Stomach (tissue), 19 donors: ENCODE results near the gene TBX5. TPM values are rescaled to one million over a fixed set of nuclear protein-coding genes. Genes with fewer than 3 reads are reported as not detected.

Source experiments
- DNase-seq, 2 donors: peaks; one replicate each; pipeline versions ENCODE4 v3.0.0 to v3.0.0-alpha.2; 2013 to 2019
- H3K27ac ChIP-seq, 5 donors: fragments of 200-600 bp in 4 of 5; sonication (generic) in 4 of 5; one replicate each; pipeline ENCODE4 v1.5.1; 2013 to 2019; ENCODE audit warnings: mild to moderate bottlenecking in 1 of 5, moderate library complexity in 1 of 5
- H3K27me3 ChIP-seq, 3 donors: fragments of 200-600 bp; sonication (generic); one replicate each; pipeline ENCODE4 v1.5.1; 2017 to 2019; ENCODE audit warnings: mixed run types in 1 of 3
- H3K36me3 ChIP-seq, 4 donors: fragments of 200-600 bp; sonication (generic); 1 replicate in 3 of 4; 2 replicates in 1 of 4; pipeline ENCODE4 v1.5.1; 2016 to 2019
- H3K4me1 ChIP-seq, 4 donors: fragments of 200-600 bp; sonication (generic); one replicate each; pipeline ENCODE4 v1.5.1; 2016 to 2019
- H3K4me3 ChIP-seq, 4 donors: fragments of 200-600 bp; sonication (generic) in 3 of 4; one replicate each; pipeline ENCODE4 v1.5.1; 2016 to 2019; ENCODE audit warnings: mild to moderate bottlenecking in 1 of 4
- H3K9me3 ChIP-seq, 4 donors: fragments of 200-600 bp; sonication (generic); one replicate each; pipeline ENCODE4 v1.5.1; 2016 to 2019
- EP300 ChIP-seq: sonication (generic); formaldehyde crosslinking; IDR thresholded peaks from one replicate; pipeline ENCODE4 v1.6.1; 2017; ENCODE audit warnings: antibody characterized with exemption
- POLR2A ChIP-seq, 4 donors: fragments of 450-650 bp; IDR thresholded peaks; one replicate each; pipeline ENCODE4 v1.6.1; 2016; ENCODE audit warnings: antibody characterized with exemption in 4 of 4, control low read depth in 2 of 4, mild to moderate bottlenecking in 1 of 4, moderate library complexity in 1 of 4
- POLR2AphosphoS5 ChIP-seq, 3 donors: sonication (generic); formaldehyde crosslinking; IDR thresholded peaks; one replicate each; pipeline ENCODE4 v1.6.1; 2016; ENCODE audit warnings: antibody characterized with exemption in 3 of 3
- WGBS, 5 donors: extraction: QIAGEN DNeasy Blood & Tissue Kit in 3 of 5; methylation state at CpG; one replicate each; pipeline versions ENCODE4 v1.1.5 to v1.1.7; 2013 to 2018; 5-methylcytosine and 5-hydroxymethylcytosine counted together
- intact Hi-C: fragments of 100-400 bp; cut with DNase I; formaldehyde crosslinking; loops from one replicate; pipeline ENCODE4 v1.15.1; 2023; ENCODE audit warnings: low total_unique reads
- long read RNA-seq, 10 donors: transcript quantifications; one replicate each; lab custom pipeline, GENCODE V29; 2026
- polyA plus RNA-seq, 3 donors: library from polyadenylated mRNA; stranded (reverse); fragments of 200-250 nt; gene quantifications; one replicate each; pipeline ENCODE4 v1.2.3, GENCODE V29; 2013
- total RNA-seq, 5 donors: library from RNA; depleted of rRNA; stranded (reverse); fragments of >200 nt; gene quantifications; one replicate each; pipeline versions ENCODE4 v1.1.0 to v1.2.3, GENCODE V29; 2014 to 2016
- TF ChIP-seq, protein P1 (sequence below), 7 experiments: fragments of 450-650 bp in 4 of 7; fragments of 200-600 bp in 3 of 7; sonication (generic) in 3 of 7; IDR thresholded peaks; one replicate each; pipeline ENCODE4 v1.5.1; 2016 to 2019; ENCODE audit warnings: antibody characterized with exemption in 7 of 7, control low read depth in 2 of 7, mild to moderate bottlenecking in 1 of 7
- donor health status: healthy with polysubstance abuse.
- donor health status: Bipolar disorder and iron deficiency.
- donor health status: healthy.

The TBX5 gene
- total RNA-seq (not detected), polyA plus RNA-seq (under 1 TPM in 1 of 3 donors, not detected in 2; 0.35 TPM)
- long read RNA-seq, donor 1, result 0 reads
- long read RNA-seq, donor 2, result 0 reads
- long read RNA-seq, donor 3, result 0 reads
- long read RNA-seq, donor 4, result 0 reads
- long read RNA-seq, donor 5, result 0 reads
- long read RNA-seq, donor 6, result 0 reads
- long read RNA-seq, donor 7, result 0 reads
- long read RNA-seq, donor 8, result 0 reads
- long read RNA-seq, donor 9, result 0 reads
- long read RNA-seq, donor 10, result 0 reads

DNA sequence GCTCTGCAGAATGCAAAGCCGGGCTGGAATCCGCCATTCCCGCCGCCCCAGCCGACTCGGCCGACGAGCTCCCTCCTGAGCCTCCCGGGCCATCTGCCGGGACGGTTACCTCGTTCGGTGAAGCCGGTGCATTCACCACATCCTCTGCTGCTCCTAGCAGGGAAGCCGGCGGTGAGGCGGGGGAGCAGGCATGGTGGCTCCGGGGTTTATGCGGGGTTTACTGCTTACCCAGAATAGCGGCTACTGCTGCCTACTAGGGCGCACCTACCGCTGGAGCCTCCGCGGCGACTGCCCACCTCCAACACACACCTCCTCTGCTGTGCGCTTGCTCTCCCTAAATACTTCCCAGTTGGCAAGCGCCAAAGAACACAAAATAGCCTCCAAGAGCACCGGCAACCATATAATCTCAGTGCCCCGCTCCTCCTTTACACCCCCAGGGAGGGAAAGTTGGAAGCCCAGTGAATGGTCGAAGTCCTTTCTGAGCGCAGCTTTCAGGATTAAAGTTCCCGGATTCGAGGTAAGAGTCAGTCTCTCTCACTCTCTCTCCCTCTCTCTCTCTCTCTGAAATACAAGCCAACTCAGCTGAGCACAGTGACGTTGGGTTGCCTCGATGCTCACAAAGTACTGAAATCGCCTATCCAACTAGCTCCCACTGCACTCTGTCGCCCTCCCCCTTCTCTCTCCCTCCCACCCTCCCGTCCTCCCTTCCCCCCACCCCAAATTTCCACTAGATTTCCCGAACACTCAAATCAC is at the start of gene TBX5:
Gene TBX5 (minus strand): TSS at position 626 of the 753 bp plus-strand sequence. CDS start 2,246 bp downstream, outside the sequence.
- peaks cover 8 to 47% (median 22%) of the 10 kb centered on the region in 4 donors for H3K4me1 ChIP-seq
- TF ChIP-seq EP300 (no peak), POLR2A (IDR thresholded peaks at IDR 0.05) (no peak), POLR2AphosphoS5 (IDR thresholded peaks at IDR 0.05) (no peak)
- TF ChIP-seq, protein P1, sequence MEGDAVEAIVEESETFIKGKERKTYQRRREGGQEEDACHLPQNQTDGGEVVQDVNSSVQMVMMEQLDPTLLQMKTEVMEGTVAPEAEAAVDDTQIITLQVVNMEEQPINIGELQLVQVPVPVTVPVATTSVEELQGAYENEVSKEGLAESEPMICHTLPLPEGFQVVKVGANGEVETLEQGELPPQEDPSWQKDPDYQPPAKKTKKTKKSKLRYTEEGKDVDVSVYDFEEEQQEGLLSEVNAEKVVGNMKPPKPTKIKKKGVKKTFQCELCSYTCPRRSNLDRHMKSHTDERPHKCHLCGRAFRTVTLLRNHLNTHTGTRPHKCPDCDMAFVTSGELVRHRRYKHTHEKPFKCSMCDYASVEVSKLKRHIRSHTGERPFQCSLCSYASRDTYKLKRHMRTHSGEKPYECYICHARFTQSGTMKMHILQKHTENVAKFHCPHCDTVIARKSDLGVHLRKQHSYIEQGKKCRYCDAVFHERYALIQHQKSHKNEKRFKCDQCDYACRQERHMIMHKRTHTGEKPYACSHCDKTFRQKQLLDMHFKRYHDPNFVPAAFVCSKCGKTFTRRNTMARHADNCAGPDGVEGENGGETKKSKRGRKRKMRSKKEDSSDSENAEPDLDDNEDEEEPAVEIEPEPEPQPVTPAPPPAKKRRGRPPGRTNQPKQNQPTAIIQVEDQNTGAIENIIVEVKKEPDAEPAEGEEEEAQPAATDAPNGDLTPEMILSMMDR (IDR thresholded peaks at IDR 0.05), result no peak
- H3K36me3 ChIP-seq, result no peaks in the 10 kb centered on the region
- H3K9me3 ChIP-seq, result peaks cover 0 to 9% (median 0%) of the 10 kb centered on the region in 4 donors
- H3K4me3 ChIP-seq, result peak within 1 kb of the TSS in 1 of 4 donors; percentile 17
- peaks cover 40 to 100% (median 98%) of the 10 kb centered on the region in 3 donors for H3K27me3 ChIP-seq
- no peak within 1 kb of the TSS for H3K27ac ChIP-seq
- whole genome bisulfite sequencing, 5 donors, result 0 to 2% (median 2%) methylated on average over 26 to 39 of the region's 39 CpGs
- DNase-seq, result peak in 1 of 2 donors; percentile 26
- intact Hi-C loops, result no loop called here

DNA sequence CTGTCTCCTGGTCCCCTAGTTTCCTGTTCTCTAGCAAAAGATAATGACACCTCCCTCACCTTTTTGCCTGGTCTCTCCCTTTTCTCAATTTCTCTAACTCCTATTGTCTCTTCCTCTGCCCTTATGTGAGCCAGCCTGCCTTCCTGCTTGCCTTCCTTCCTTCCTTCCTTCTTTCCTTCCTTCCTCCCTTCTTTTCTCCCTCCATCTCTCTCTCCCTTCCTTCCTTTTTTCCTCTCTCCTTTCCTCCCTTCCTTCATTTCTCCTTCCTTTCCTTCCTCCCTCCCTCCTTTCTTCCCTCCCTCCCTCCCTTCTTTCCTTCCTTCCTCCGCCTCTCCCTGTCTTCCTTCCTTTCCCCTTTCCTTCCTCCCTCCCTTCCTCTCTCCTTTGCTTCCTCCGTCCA is 45.7 kb upstream of the TBX5 start:
- H3K27me3 ChIP-seq, result peaks cover 16 to 92% (median 65%) of the 10 kb centered on the region in 3 donors
- no peak overlapping the region for H3K4me3 ChIP-seq
- TF ChIP-seq POLR2AphosphoS5 (IDR thresholded peaks at IDR 0.05), result no peak
- TF ChIP-seq POLR2A (IDR thresholded peaks at IDR 0.05), result no peak
- TF ChIP-seq, protein P1 (IDR thresholded peaks at IDR 0.05), result no peak
- no peak for TF ChIP-seq EP300
- peaks cover 0 to 10% (median 0%) of the 10 kb centered on the region in 4 donors for H3K4me1 ChIP-seq
- no peaks in the 10 kb centered on the region for H3K36me3 ChIP-seq
- H3K9me3 ChIP-seq, result no peaks in the 10 kb centered on the region
- H3K27ac ChIP-seq, result no peak overlapping the region
- intact Hi-C loops, result no loop called here
- DNase-seq, result no peak
- 43 to 52% (median 44%) methylated on average over 2 of the region's 2 CpGs for WGBS, 5 donors

DNA sequence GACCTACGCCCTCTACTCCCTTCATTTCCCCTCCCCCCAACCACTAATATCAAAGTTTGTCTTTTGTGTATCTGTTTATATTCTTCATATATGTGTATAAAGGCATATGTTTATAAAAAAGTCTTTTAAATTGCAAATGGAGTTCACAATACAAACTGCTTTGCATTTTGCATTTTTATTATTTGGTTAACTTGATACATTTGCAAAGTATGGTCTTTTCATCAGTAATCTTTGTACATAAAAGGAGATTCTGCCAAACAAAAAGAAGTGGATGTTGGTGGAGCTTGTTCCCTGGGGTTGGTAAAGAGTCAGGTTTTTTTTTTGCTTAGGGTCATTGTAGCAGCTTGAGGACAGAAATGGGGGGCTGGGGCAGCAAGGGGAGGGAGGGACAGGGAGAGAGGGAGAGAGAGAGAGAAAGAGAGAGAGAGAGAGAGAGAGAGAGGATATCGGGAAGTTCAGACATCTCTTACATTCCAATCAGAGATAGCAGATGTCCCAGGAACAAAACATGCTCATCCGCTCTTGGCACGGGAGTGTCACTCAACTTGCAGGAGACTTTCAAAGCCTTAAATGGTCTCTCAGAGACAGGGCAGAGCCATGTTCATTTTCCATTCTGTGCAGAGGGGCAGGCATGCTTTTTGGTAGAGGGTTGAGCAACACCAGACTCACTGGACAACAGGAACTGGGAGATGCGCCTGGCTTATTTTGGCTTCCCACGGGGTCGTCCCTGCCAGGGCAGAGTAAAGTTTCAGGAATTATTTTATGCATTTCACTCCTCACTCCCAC is 44.8 kb upstream of the TBX5 start:
- peaks cover 16 to 92% (median 74%) of the 10 kb centered on the region in 3 donors for H3K27me3 ChIP-seq
- TF ChIP-seq, protein P1 (IDR thresholded peaks at IDR 0.05), result no peak
- no peak for TF ChIP-seq EP300
- TF ChIP-seq POLR2AphosphoS5 (IDR thresholded peaks at IDR 0.05), result no peak
- no peak for TF ChIP-seq POLR2A (IDR thresholded peaks at IDR 0.05)
- no peaks in the 10 kb centered on the region for H3K36me3 ChIP-seq
- no peak overlapping the region for H3K4me3 ChIP-seq
- 4 to 8% (median 5%) methylated on average over 7 of the region's 7 CpGs for whole genome bisulfite sequencing, 5 donors
- DNase-seq, result no peak
- no peak overlapping the region for H3K27ac ChIP-seq
- peaks cover 0 to 13% (median 0%) of the 10 kb centered on the region in 4 donors for H3K4me1 ChIP-seq
- intact Hi-C loops, result no loop called here
- H3K9me3 ChIP-seq, result no peaks in the 10 kb centered on the region

GRCh38 chr12:114450019-114450418 is 44.1 kb upstream of the TBX5 start:
- Histone ChIP-seq H3K36me3 (no peaks in the 10 kb centered on the region), H3K4me1 (peaks cover 0 to 20% (median 0%) of the 10 kb centered on the region in 4 donors), H3K27me3 (peaks cover 19 to 92% (median 74%) of the 10 kb centered on the region in 3 donors), H3K27ac (no peak overlapping the region), H3K9me3 (no peaks in the 10 kb centered on the region), H3K4me3 (no peak overlapping the region)
- TF ChIP-seq POLR2AphosphoS5 (IDR thresholded peaks at IDR 0.05) (no peak), POLR2A (IDR thresholded peaks at IDR 0.05) (no peak), EP300 (no peak)
- TF ChIP-seq, protein P1 (IDR thresholded peaks at IDR 0.05), result no peak
- 1 to 15% (median 8%) methylated on average over 5 of the region's 5 CpGs for WGBS, 5 donors
- DNase-seq, result no peak
- intact Hi-C loops, result no loop called here
